Lower leg skin (tissue), 4 donors: ENCODE data around the gene LMX1A. TPM values are rescaled to one million over a fixed set of nuclear protein-coding genes. Genes with fewer than 3 reads are reported as not detected.

Experiments used
- DNase-seq, 2 donors: peaks; one replicate each; pipeline ENCODE4 v3.0.0-alpha.2; 2019; ENCODE audit warnings: low spot score in 2 of 2
- H3K4me3 ChIP-seq: fragments of 200-600 bp; sonication (generic); 2 replicates; pipeline ENCODE4 v1.5.1; 2017; ENCODE audit warnings: mild to moderate bottlenecking, low read depth; ENCODE audit not compliant: poor library complexity, severe bottlenecking
- CTCF ChIP-seq, 3 donors: fragments of 450-650 bp; IDR thresholded peaks; one replicate each; pipeline ENCODE4 v1.5.1; 2016; ENCODE audit warnings: antibody characterized with exemption in 3 of 3, mild to moderate bottlenecking in 3 of 3, moderate library complexity in 2 of 3
- POLR2A ChIP-seq, 2 donors: fragments of 450-650 bp; IDR thresholded peaks; one replicate each; pipeline ENCODE4 v1.6.1; 2016 to 2017; ENCODE audit warnings: antibody characterized with exemption in 2 of 2, mild to moderate bottlenecking in 1 of 2, moderate library complexity in 1 of 2
- WGBS, 2 donors: methylation state at CpG; one replicate each; pipeline ENCODE4 v1.1.5; 2018; 5-methylcytosine and 5-hydroxymethylcytosine counted together
- intact Hi-C: fragments of 100-400 bp; cut with DNase I; formaldehyde crosslinking; loops from one replicate; pipeline ENCODE4 v1.15.0; 2023; ENCODE audit warnings: low total_unique reads
- total RNA-seq, 4 donors: library from RNA; depleted of rRNA; stranded (reverse); fragments of >200 nt; gene quantifications; one replicate each; pipeline ENCODE4 v1.1.0, GENCODE V29; 2016

Gene LMX1A
- total RNA-seq, 4 donors from 2014 or later: 0.29 TPM; not detected in 3

GRCh38 chr1:165344198-165344597 lies 12.3 kb downstream of the LMX1A start:
- no peak for TF ChIP-seq POLR2A (IDR thresholded peaks at IDR 0.05)
- no peak for TF ChIP-seq CTCF (IDR thresholded peaks at IDR 0.05)
- no peak overlapping the region for H3K4me3 ChIP-seq
- 66 to 74% methylated on average over 2 of the region's 2 CpGs for WGBS, 2 donors
- DNase-seq: no peak
- intact Hi-C loops: no loop called here

DNA sequence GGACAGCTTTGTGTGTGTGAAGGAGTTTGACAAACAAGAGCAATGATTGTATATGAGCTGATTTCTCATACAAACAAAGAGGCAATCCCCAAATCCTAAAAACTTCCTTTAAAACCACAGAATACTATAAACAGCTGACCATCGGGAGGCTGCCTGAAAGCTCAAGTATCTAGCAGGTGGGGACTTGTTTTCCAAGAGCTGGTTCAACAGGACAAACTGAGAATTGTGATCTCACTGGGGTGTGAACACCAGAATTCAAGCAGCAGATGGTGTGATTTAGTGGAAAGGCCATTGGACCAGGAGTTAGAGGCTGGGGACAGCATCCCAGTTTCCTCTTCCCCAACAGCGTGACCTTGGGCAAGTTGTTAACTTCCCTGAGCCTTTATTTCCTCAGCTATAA lies 13.9 kb downstream of the LMX1A start:
- intact Hi-C loops: no loop called here
- DNase-seq: no peak
- 52 to 71% methylated on average over 2 of the region's 2 CpGs for WGBS, 2 donors
- H3K4me3 ChIP-seq: no peak overlapping the region
- no peak for TF ChIP-seq CTCF (IDR thresholded peaks at IDR 0.05)
- no peak for TF ChIP-seq POLR2A (IDR thresholded peaks at IDR 0.05)

- DNase-seq: no peak
Observed at GRCh38 chr1:165342168-165342567, 14.3 kb downstream of the LMX1A start.

GRCh38 chr1:165339164-165339563 lies 17.4 kb downstream of the LMX1A start:
- TF ChIP-seq POLR2A (IDR thresholded peaks at IDR 0.05) (no peak), CTCF (IDR thresholded peaks at IDR 0.05) (no peak)
- intact Hi-C loops: no loop called here
- no peak overlapping the region for H3K4me3 ChIP-seq
- no peak for DNase-seq
- WGBS, 2 donors: 93 to 95% methylated on average over 5 of the region's 5 CpGs

More at GRCh38 chr1:165342168-165342567, 14.3 kb downstream of the LMX1A start:
- intact Hi-C loops: no loop called here
- H3K4me3 ChIP-seq: no peak overlapping the region
- WGBS, 2 donors: 63 to 81% methylated on average over 2 of the region's 2 CpGs
- TF ChIP-seq POLR2A (IDR thresholded peaks at IDR 0.05) (no peak), CTCF (IDR thresholded peaks at IDR 0.05) (no peak)

- DNase-seq: no peak
- intact Hi-C loops: no loop called here
- no peak for TF ChIP-seq POLR2A (IDR thresholded peaks at IDR 0.05)
- no peak for TF ChIP-seq CTCF (IDR thresholded peaks at IDR 0.05)
- H3K4me3 ChIP-seq: no peak overlapping the region
- WGBS, 2 donors: 58 to 63% methylated on average over 3 of the region's 3 CpGs
Observed at GRCh38 chr1:165330483-165330882, 26.0 kb downstream of the LMX1A start.

DNA sequence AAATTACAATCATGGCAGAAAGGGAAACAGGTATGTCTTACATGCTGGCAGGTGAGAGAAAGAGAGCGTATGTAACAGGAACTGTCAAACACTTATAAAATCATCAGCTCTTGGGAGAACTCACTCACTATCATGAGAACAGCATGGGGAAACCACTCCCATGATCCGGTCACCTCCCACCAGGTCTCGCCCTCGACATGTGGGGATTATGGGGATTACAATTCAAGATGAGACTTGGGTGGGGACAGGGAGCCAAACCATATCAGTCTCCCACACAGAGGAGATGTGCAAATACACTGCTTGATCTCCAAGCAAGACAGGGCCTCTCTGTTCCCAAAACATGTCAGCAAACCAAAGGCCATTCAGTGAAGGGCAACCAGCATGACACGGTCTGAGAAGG lies 27.4 kb downstream of the LMX1A start:
- 85 to 89% methylated on average over 5 of the region's 5 CpGs for WGBS, 2 donors
- no peak for DNase-seq
- intact Hi-C loops: no loop called here
- TF ChIP-seq CTCF (IDR thresholded peaks at IDR 0.05): no peak
- no peak for TF ChIP-seq POLR2A (IDR thresholded peaks at IDR 0.05)
- no peak overlapping the region for H3K4me3 ChIP-seq
